Gastrocnemius medialis (tissue), 4 donors: ENCODE data around the gene CEP104. TPM values are rescaled to one million over a fixed set of nuclear protein-coding genes. Genes with fewer than 3 reads are reported as not detected.
"Not testable (repeated sequence)": the region's sequence is repeated elsewhere in the genome, so short reads cannot be mapped to it uniquely, and the experiment has no call there.

ENCODE experiments used
- ATAC-seq, 2 donors: fragments of 150-250 bp; one replicate each; pipeline ENCODE4 v1.9.1; 2016
- DNase-seq, 2 donors: peaks; one replicate each; pipeline ENCODE4 v3.0.0-alpha.2; 2019
- H3K27ac ChIP-seq, 4 donors: fragments of 200-600 bp; sonication (generic); 1 replicate in 1 of 4; 2 replicates in 3 of 4; pipeline ENCODE4 v1.5.1; 2016 to 2018; ENCODE audit warnings: mild to moderate bottlenecking in 2 of 4, moderate library complexity in 1 of 4
- H3K27me3 ChIP-seq, 3 donors: fragments of 200-600 bp; sonication (generic) in 2 of 3; 1 replicate in 1 of 3; 2 replicates in 2 of 3; pipeline versions ENCODE4 v1.5.1 to v1.6.0; 2016 to 2019; ENCODE audit warnings: mild to moderate bottlenecking in 1 of 3, moderate library complexity in 1 of 3
- H3K36me3 ChIP-seq, 2 donors: fragments of 200-600 bp; sonication (generic) in 1 of 2; one replicate each; pipeline ENCODE4 v1.5.1; 2017 to 2018
- H3K4me1 ChIP-seq, 2 donors: fragments of 200-600 bp; sonication (generic) in 1 of 2; one replicate each; pipeline ENCODE4 v1.5.1; 2016 to 2017; ENCODE audit warnings: mild to moderate bottlenecking in 2 of 2
- H3K4me3 ChIP-seq, 4 donors: fragments of 200-600 bp; sonication (generic) in 3 of 4; 1 replicate in 1 of 4; 2 replicates in 3 of 4; pipeline ENCODE4 v1.5.1; 2016 to 2019; ENCODE audit warnings: mild to moderate bottlenecking in 2 of 4
- H3K9me3 ChIP-seq, 3 donors: fragments of 200-600 bp; sonication (generic) in 2 of 3; 1 replicate in 1 of 3; 2 replicates in 2 of 3; pipeline ENCODE4 v1.5.1; 2016 to 2019
- POLR2A ChIP-seq, 2 donors: fragments of 450-650 bp; IDR thresholded peaks; one replicate each; pipeline ENCODE4 v1.6.1; 2017; ENCODE audit warnings: antibody characterized with exemption in 2 of 2, mild to moderate bottlenecking in 2 of 2, moderate library complexity in 2 of 2
- in situ Hi-C, 4 donors: fragments of 200-750 bp; cut with MboI; loops; one replicate each; pipeline versions ENCODE4 v1.15.0 to v1.8.0; 2017; ENCODE audit warnings: low sequenced_read_pairs in 4 of 4
- intact Hi-C: fragments of 100-400 bp; cut with DNase I; formaldehyde crosslinking; loops from one replicate; pipeline ENCODE4 v1.15.1; 2023; ENCODE audit warnings: low total_unique reads
- total RNA-seq, 4 donors: library from RNA; depleted of rRNA; stranded (reverse); fragments of >200 nt; gene quantifications; one replicate each; pipeline versions ENCODE4 v1.1.0 to v1.2.3, GENCODE V29; 2016
- TF ChIP-seq, protein P1 (sequence below), 5 experiments: fragments of 450-650 bp in 3 of 5; fragments of 200-600 bp in 2 of 5; sonication (generic) in 2 of 5; IDR thresholded peaks in 4 of 5; conservative IDR thresholded peaks in 1 of 5; 1 replicate in 4 of 5; 2 replicates in 1 of 5; pipeline ENCODE4 v1.5.1; 2016 to 2019; ENCODE audit warnings: antibody characterized with exemption in 5 of 5, mild to moderate bottlenecking in 3 of 5, moderate library complexity in 3 of 5

CEP104 gene
- total RNA-seq, 4 donors from 2014 or later = 16.6 to 39.0 (median 21.9) TPM

DNA sequence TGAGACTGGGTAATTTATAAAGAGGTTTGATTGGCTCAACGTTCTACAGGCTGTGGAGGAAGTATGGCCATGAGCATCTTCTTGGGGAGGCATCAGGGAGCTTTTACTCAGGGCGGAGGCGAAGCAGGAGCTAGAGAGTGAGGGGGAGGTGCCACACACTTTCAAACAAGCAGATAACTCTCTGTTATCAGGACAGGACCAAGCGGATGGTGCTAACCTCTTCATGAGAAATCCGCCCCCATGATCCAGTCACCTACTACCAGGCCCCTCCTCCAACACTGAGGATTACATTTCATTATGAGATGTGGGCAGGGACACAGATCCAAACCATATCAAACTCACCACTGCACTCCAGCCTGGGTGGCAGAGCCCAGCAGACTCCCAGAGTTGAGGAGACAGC, 49.2 kb downstream of the CEP104 start:
- DNase-seq = no peak
- no peak for ATAC-seq
- Histone ChIP-seq H3K27me3 (peaks cover 0 to 8% (median 0%) of the 10 kb centered on the region in 3 donors), H3K36me3 (no peaks in the 10 kb centered on the region), H3K4me3 (no peak overlapping the region), H3K27ac (no peak overlapping the region), H3K4me1 (no peaks in the 10 kb centered on the region), H3K9me3 (no peaks in the 10 kb centered on the region)
- TF ChIP-seq, protein P1, sequence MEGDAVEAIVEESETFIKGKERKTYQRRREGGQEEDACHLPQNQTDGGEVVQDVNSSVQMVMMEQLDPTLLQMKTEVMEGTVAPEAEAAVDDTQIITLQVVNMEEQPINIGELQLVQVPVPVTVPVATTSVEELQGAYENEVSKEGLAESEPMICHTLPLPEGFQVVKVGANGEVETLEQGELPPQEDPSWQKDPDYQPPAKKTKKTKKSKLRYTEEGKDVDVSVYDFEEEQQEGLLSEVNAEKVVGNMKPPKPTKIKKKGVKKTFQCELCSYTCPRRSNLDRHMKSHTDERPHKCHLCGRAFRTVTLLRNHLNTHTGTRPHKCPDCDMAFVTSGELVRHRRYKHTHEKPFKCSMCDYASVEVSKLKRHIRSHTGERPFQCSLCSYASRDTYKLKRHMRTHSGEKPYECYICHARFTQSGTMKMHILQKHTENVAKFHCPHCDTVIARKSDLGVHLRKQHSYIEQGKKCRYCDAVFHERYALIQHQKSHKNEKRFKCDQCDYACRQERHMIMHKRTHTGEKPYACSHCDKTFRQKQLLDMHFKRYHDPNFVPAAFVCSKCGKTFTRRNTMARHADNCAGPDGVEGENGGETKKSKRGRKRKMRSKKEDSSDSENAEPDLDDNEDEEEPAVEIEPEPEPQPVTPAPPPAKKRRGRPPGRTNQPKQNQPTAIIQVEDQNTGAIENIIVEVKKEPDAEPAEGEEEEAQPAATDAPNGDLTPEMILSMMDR (IDR thresholded peaks at IDR 0.05 in 4 of 5, conservative IDR thresholded peaks at IDR 0.05 in 1 of 5) = no peak
- no peak for TF ChIP-seq POLR2A (IDR thresholded peaks at IDR 0.05)
- in situ Hi-C loops (loop anchor here in 1 of 4 donors (25.0 kb wide), 1 partner anchor 95 kb away; no protein-coding TSS in a partner anchor), intact Hi-C loops (no loop called here)

DNA sequence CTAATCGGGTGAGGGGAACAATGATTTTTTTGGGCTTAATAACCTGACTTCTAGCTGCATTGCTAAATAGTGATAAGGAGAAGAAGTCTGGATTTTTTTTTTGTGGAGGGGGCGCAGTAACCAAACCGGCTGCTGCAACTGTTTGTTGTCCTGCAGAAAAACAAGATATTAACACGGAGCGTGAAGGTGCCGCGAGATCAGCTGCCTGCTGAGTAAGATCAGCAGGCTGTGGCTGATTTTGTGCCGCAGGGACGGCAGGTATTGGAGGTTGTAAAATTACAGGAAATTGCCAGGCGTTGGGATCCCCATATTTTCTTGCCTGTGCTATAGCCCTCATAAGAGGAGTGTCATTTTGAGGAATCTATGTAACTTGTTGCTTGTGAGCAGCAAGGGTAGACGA, 52.0 kb downstream of the CEP104 start:
- ATAC-seq (no peak), DNase-seq (no peak)
- no peaks in the 10 kb centered on the region for H3K36me3 ChIP-seq
- TF ChIP-seq, protein P1 (IDR thresholded peaks at IDR 0.05 in 4 of 5, conservative IDR thresholded peaks at IDR 0.05 in 1 of 5) = no peak
- no peak for TF ChIP-seq POLR2A (IDR thresholded peaks at IDR 0.05)
- no peak overlapping the region for H3K4me3 ChIP-seq
- in situ Hi-C loops = loop anchor here in 1 of 4 donors (25.0 kb wide), 1 partner anchor 93 kb away; no protein-coding TSS in a partner anchor
- intact Hi-C loops = no loop called here
- H3K27ac ChIP-seq = no peak overlapping the region
- H3K4me1 ChIP-seq = no peaks in the 10 kb centered on the region
- H3K27me3 ChIP-seq = peaks cover 0 to 8% (median 0%) of the 10 kb centered on the region in 3 donors
- no peaks in the 10 kb centered on the region for H3K9me3 ChIP-seq

DNA sequence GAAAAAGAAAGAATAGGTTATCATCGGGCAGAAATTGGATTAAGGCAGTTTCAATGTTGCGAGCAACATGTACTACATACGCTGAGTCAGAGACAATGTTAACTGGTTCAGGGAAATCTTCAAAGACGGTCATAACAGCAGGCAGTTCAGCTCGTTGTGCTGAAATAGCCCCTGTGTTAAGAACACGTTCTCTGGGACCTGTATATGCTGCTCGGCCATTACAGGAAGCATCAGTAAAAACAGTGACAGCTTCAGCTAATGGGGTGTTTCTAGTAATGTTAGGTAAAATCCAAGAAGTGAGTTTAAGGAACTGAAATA, 52.4 kb downstream of the CEP104 start:
- H3K4me1 ChIP-seq, H3K27me3 ChIP-seq, H3K4me3 ChIP-seq, ATAC-seq, H3K9me3 ChIP-seq, H3K36me3 ChIP-seq, intact Hi-C loops, DNase-seq, H3K27ac ChIP-seq: not testable (repeated sequence)
- in situ Hi-C loops = loop anchor here in 1 of 4 donors (25.0 kb wide), 1 partner anchor 92 kb away; no protein-coding TSS in a partner anchor

DNA sequence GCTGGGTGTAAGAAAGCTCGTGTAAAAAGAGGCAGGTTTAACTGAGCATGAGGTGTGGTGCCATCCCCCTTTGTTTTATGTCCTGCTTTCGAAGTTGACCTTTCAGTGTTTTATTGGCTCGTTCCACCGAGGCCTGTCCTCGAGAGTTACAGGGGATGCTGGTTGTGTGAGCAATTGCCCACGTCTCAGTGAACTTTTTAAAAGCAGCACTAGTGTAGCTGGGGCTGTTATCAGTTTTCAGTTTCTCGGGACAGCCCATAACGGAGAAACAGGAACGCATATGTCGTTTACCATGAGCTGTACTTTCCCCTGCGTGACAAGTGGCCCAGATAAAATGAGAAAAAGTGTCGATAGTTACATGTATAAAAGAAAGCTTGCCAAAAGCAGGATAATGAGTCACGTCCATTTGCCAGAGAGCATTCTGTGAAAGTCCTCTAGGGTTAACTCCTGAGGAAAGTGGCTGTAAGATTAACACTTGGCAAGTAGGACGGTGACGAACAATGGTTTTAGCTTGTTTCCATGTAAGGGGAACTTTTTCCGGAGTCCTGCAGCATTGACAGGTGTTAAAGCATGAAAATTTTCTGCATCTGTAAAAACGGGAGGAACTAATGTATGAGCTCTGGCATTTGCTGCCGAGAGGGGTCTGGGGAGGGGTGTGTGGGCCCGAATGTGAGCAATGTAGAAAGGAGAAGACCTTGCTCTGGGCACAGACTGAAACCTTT, 52.9 kb downstream of the CEP104 start:
- H3K9me3 ChIP-seq = no peaks in the 10 kb centered on the region
- DNase-seq (no peak), ATAC-seq (no peak)
- intact Hi-C loops (no loop called here), in situ Hi-C loops (loop anchor here in 1 of 4 donors (25.0 kb wide), 1 partner anchor 92 kb away; no protein-coding TSS in a partner anchor)
- H3K27me3 ChIP-seq = peaks cover 0 to 8% (median 0%) of the 10 kb centered on the region in 3 donors
- H3K4me1 ChIP-seq = no peaks in the 10 kb centered on the region
- no peak overlapping the region for H3K4me3 ChIP-seq
- TF ChIP-seq, protein P1 (IDR thresholded peaks at IDR 0.05 in 4 of 5, conservative IDR thresholded peaks at IDR 0.05 in 1 of 5) = no peak
- no peak for TF ChIP-seq POLR2A (IDR thresholded peaks at IDR 0.05)
- no peak overlapping the region for H3K27ac ChIP-seq
- H3K36me3 ChIP-seq = no peaks in the 10 kb centered on the region

DNA sequence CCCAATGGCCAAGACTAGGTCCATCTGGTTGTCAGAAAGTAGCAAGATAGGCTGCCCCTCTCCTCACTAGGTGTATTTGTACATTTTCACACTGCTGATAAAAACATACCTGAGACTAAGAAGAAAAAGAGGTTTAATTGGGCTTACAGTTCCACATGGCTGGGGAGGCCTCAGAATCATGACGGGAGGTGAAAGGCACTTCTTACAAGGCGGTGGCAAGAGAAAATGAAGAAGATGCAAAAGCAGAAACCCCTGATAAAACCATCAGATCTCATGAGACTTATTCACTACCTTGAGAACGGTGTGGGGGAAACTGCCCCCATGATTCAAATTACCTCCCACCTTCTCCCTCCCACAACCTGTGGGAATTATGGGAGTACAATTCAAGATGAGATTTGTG, 56.2 kb downstream of the CEP104 start:
- H3K9me3 ChIP-seq, H3K36me3 ChIP-seq, ATAC-seq, H3K4me3 ChIP-seq, intact Hi-C loops, H3K27ac ChIP-seq, H3K4me1 ChIP-seq, DNase-seq, H3K27me3 ChIP-seq: not testable (repeated sequence)
- in situ Hi-C loops = loop anchor here in 1 of 4 donors (25.0 kb wide), 1 partner anchor 88 kb away; no protein-coding TSS in a partner anchor
